PFSK-1 (cell line): Measurements from ENCODE around the gene MEG3.

Experiments used
- POLR2AphosphoS5 ChIP-seq: IDR thresholded peaks from 2 replicates; pipeline ENCODE4 v1.6.1; 2012; ENCODE audit warnings: low read depth, mild to moderate bottlenecking, control low read depth, low read length, moderate library complexity
- REST ChIP-seq, 2 experiments: IDR thresholded peaks; 2 replicates each; pipeline versions ENCODE4 v1.6.1 to v1.8.0; 2011 to 2012; ENCODE audit warnings: low read depth in 2 of 2, low read length in 2 of 2, control low read depth in 1 of 2, inconsistent platforms in 1 of 2, mild to moderate bottlenecking in 1 of 2, moderate library complexity in 1 of 2; ENCODE audit not compliant: insufficient read depth in 1 of 2
- SIN3A ChIP-seq: IDR thresholded peaks from 2 replicates; pipeline ENCODE4 v1.6.1; 2012; ENCODE audit warnings: mild to moderate bottlenecking, low read length, moderate library complexity, borderline replicate concordance; ENCODE audit not compliant: insufficient read depth
- TAF1 ChIP-seq: IDR thresholded peaks from 2 replicates; pipeline ENCODE4 v1.6.1; 2012; ENCODE audit warnings: low read length, control low read depth, borderline replicate concordance; ENCODE audit not compliant: insufficient read depth

GRCh38 chr14:100816950-100817901, 8.7 kb upstream of the MEG3 start:
- TF ChIP-seq POLR2AphosphoS5 (no peak), TAF1 (no peak), REST (IDR thresholded peaks at IDR 0.05; ENCODE audit: insufficient read depth in 1 of 2, low read depth in 2 of 2, low read length in 2 of 2) (no peak), SIN3A (no peak)
